ENCODE results near the gene SH3GL1. TPM values are rescaled to one million over a fixed set of nuclear protein-coding genes. Genes with fewer than 3 reads are reported as not detected.

SH3GL1 gene
- total and polyA plus RNA-seq, 11 donors, result 14.4 to 43.6 (median 22.2) TPM

GRCh38 chr19:4376028-4376670 lies 24.2 kb downstream of the SH3GL1 start:
- WGBS, 4 donors, result 74 to 80% (median 78%) methylated on average over 16 of the region's 16 CpGs
- Histone ChIP-seq H3K4me1 (peaks cover 24 to 94% (median 78%) of the 10 kb centered on the region in 12 donors), H3K4me3 (no peak overlapping the region), H3K36me3 (peaks cover 0 to 12% (median 0%) of the 10 kb centered on the region in 9 donors), H3K27me3 (no peaks in the 10 kb centered on the region), H3K9me3 (no peaks in the 10 kb centered on the region), H3K27ac (peak overlapping the region in 7 of 12 donors; percentile 25 to 94 (median 81))
- DNase-seq, result peak in 1 of 5 donors; percentile 3
- no peak for ATAC-seq
- intact Hi-C loops (cut with DNase I), result no loop called here
- TF ChIP-seq POLR2A (IDR thresholded peaks at IDR 0.05), result no peak
- TF ChIP-seq CTCF (IDR thresholded peaks at IDR 0.05), result no peak

- no peaks in the 10 kb centered on the region for H3K9me3 ChIP-seq
- peak overlapping the region; percentile 72 to 94 (median 82) for H3K27ac ChIP-seq
- 38 to 51% (median 49%) methylated on average over 8 to 16 of the region's 16 CpGs for WGBS, 4 donors
- intact Hi-C loops (cut with DNase I), result loop anchor here in 1 of 10 donors (2.0 kb wide), 1 partner anchor 33 kb away; the partner anchor contains the start of gene MPND
- TF ChIP-seq CTCF (IDR thresholded peaks at IDR 0.05) (peak in 2 of 12 donors; percentile 20 to 28), POLR2A (IDR thresholded peaks at IDR 0.05) (no peak)
- no peaks in the 10 kb centered on the region for H3K27me3 ChIP-seq
- H3K36me3 ChIP-seq, result peaks cover 0 to 12% (median 0%) of the 10 kb centered on the region in 9 donors
- H3K4me3 ChIP-seq, result no peak overlapping the region
- peaks cover 24 to 96% (median 82%) of the 10 kb centered on the region in 12 donors for H3K4me1 ChIP-seq
- ATAC-seq (peak in 2 of 4 donors; percentile 1 to 3), DNase-seq (peak in 2 of 5 donors; percentile 36 to 50)
Measured at GRCh38 chr19:4375164-4376027, 25.0 kb downstream of the SH3GL1 start.

- intact Hi-C loops (cut with DNase I), result loop anchor here in 2 of 10 donors (1.0 to 2.0 kb wide), 2 partner anchors 26 to 32 kb away; partner anchors contain the start of genes MPND (in 1 of the 2) and SH3GL1 (in 1 of the 2)
- peak; percentile 14 to 83 (median 74) for ATAC-seq
- peak in 2 of 12 donors; percentile 10 to 14 for TF ChIP-seq CTCF (IDR thresholded peaks at IDR 0.05)
- no peak for TF ChIP-seq POLR2A (IDR thresholded peaks at IDR 0.05)
- peaks cover 24 to 96% (median 81%) of the 10 kb centered on the region in 12 donors for H3K4me1 ChIP-seq
- H3K4me3 ChIP-seq, result peak overlapping the region in 1 of 12 donors; percentile 5
- WGBS, 4 donors, result 56 to 65% (median 62%) methylated on average over 14 to 27 of the region's 27 CpGs
- no peaks in the 10 kb centered on the region for H3K27me3 ChIP-seq
- H3K36me3 ChIP-seq, result peaks cover 0 to 12% (median 0%) of the 10 kb centered on the region in 9 donors
- peak in 4 of 5 donors; percentile 55 to 91 (median 86) for DNase-seq
- peak overlapping the region; percentile 72 to 94 (median 82) for H3K27ac ChIP-seq
- H3K9me3 ChIP-seq, result no peaks in the 10 kb centered on the region
Measured at GRCh38 chr19:4374498-4375163, 25.7 kb downstream of the SH3GL1 start.
